D341Med (cell line): Measurements from ENCODE around the gene SBF2.
"Not testable (repeated sequence)": the region's sequence is repeated elsewhere in the genome, so short reads cannot be mapped to it uniquely, and the experiment has no call there.

Experiments used
- DNase-seq: peaks from one replicate; pipeline ENCODE4 v3.0.0; 2012; ENCODE audit warnings: low spot score

SBF2 gene

DNA sequence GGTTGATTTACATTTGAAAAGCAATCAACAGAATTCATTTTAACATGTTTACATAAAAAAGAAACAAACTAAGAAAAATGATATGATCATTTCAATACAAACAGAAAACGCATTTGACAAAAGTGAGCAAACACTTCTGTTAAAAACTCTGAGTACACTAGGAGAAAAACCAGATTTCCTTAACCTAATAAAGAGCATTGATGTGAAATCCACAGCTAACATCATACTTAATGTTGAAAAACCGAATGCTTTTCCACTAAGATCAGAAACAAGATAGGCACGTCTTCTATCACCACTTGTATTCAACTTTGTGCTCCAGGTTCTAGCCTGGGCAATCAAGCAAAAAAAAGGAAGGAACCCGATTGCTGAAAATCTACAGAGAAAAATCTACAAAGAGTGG is 227.6 kb downstream of the SBF2 start:
- no peak for DNase-seq

DNA sequence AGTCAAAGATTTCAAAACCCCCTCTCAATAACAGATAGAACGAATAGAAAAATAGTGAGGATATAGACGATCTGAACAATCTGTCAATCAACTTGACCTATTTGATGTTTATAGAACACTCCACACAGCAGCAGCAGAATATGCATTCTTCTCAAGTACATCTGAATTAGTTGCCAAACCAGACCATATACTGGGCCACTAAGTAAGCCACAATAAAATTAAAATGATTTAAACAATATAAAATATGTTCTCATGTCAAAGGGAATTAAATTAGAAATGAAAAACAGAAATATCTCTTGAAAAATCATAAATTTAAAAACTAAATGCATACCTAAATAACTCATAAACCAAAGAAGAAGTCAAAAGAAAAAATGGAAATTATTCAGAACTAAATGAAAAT is 229.2 kb downstream of the SBF2 start:
- no peak for DNase-seq

DNA sequence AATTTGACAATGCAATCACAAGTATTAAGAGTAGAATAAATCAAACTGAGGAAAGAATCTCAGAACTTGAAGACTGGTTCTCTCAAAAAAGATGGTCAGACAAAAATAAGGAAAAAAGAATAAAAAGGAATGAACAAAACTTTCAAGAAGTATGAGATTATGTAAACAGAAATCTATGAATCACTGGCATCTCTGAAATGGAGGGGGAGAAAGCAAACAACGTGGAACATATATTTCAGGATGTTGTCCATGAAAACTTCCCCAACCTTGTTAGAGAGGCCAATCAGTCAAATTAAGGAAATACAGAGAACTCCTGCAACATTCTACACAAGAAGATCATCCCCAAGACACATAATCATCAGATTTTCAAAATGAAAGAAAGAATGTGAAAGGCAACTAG is 235.7 kb downstream of the SBF2 start:
- DNase-seq = no peak

DNA sequence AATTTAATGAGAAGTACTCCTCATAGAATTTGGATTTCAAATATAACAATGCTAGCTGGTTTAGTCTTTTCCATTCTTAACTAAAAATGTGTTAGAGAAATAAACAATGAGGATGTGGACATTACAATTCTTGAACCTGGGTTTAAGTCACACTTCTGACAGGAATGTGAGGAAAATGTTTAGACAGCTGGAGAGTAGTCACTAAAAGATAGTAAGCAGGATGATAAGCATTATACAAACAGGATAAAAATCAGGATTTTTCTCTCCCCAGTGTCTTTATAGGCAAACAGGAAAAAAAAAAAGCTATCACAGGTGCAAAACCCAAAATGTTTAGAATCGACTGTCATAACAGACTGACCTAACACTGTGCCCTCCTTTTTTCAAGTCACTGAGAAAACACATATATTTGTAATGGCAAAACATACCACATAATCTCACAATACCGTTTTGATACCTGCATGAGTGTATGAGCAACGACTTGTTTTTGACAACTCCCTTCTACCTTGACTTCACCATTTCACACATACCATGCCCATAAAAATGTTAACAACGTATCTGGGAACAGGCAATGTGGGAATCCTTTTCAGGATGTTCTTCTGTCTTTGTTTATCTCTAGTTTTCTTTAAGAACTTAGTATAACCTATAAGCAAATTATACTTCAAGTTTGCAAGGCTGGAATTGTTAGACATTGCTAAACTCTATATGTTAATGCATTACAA is 242.0 kb downstream of the SBF2 start:
- DNase-seq = no peak

DNA sequence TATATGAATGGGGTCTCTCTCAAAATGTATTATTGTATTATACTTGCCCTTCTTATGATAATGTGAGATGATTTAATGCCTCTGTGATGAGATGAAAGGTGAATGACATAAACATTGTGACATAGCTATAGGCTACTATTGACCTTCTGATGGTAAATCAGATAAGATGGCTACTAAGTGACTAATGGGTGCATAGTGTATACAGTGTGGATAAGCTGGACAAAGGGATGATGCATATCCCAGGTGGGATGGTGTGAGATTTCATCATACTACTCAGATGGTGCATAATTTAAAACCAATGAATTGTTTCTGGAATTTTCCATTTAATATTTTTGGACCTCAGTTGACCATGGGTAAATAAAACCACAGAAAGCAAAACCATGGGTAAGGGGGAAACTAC is 243.5 kb downstream of the SBF2 start:
- DNase-seq = no peak

DNA sequence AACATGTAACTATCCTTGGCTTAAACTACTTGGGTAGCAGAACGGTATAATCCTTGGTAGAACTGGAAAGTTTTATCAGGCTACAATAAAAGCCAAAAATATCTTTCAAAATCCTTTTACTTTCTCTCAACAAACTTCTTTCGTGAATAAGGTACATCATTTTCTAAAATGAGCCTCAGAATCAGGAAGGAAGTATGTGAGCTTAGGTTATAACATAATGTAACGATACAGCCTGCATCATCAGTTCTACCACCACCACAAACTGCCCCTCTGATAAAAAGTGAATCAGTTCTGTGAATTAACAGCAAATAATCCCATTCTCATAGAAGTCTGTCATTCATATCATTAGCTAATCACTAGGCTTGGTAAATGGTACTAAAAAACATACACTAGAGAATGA is 244.3 kb downstream of the SBF2 start:
- no peak for DNase-seq

DNA sequence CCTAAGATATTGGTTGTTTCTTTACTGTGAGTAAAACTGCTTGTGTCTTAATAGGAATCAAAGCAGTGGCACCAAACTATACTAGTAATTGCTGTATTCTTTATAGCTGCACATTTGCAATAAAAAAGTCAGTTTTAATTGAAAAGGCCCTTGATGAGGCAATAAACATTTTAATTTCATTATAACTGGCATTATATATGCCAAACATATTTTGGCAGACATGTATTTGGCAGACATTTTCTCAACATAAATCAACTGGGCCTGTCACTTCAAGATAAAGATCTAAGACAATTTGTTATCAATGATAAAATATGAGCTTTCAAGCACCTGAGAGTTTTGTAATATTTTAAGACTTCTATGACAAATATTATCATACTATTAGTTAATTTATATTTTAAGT is 245.7 kb downstream of the SBF2 start:
- no peak for DNase-seq

DNA sequence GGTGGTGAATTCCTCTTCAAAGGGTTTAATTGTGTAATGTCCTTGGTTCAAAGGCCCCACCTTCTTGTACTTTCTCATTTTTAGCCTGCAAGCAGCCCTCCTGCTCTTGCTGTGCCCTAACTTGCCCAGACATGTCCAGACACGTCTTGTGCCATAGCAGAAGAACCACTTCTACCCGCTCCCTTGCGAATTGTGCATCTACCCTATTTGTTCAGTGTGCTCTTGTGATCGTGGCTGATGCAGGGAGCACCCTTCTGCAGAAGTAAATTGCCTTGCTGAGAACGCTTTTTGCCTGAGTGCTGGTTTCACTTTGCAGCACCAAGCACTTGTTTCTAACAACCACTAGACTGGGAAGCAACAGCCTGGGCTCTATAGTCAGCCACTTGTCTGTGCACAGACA is 249.4 kb downstream of the SBF2 start:
- DNase-seq = no peak

DNA sequence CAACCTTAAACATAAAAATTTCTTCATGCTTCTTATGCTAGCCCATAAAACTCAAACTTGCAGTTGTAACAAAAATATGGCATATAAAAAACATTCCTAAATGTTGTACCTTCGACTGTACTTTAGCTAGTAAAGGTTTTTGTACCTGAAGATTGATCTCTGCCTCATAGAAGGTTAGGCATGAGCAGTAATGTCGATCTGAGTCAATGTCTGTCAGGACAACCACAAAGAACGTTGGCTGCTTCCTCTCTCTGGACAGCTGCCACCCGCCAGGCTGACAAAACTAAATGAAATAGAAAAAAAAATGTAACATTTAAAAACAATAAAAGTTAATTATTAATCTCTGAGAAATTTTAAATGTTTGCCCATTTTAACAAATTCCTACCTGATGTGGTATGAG is 251.3 kb downstream of the SBF2 start:
- DNase-seq = no peak

DNA sequence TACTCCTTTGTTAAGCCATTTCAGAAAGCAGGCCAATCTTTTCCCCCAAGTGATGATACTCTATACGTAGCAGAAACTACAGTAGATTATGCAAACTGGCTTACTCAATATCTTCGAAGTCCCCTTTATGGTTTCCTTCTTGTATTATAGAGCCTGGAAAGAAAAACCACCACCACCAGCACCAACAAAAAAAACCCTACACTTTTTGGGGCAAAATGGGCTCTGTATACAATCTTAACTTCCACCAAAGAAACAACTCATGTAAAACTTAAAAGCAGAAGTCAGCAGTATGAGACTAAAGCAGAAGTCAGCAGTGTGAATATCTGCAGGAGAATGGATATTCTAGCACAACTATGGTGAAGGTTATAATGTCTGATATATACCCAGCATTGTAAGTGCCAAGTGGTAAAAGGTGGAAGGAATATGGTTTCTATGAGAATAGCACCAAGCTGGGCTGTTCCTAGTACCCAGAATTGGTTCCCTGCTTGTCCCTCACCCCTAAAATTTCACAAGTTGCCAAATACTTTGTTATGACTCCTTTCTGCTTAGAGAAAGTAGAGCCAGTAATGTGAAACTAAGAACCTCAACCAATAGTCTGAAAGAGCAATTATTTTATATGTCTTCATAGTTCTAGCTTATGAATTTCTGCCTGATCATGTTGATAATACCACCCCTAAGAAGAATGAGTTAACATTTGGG is 252.1 kb downstream of the SBF2 start:
- DNase-seq = no peak

DNA sequence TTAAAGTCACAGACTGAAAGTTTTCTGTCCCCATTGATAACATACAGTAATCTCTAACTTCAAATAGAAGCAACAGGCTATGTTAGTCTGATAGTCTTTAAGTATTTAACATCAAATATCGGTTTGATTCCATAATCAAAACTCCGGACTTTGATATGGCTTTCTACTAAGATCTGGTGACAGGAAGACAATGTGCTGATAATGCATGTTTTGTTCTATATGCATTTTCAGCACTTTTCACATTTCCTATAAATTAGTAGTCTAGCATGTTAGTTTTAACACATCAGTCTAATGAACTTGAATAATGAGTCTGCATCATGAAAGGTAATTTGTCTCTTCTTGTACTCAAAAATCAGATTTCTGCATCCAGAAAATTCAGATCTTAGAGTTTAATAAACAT is 252.7 kb downstream of the SBF2 start:
- no peak for DNase-seq

DNA sequence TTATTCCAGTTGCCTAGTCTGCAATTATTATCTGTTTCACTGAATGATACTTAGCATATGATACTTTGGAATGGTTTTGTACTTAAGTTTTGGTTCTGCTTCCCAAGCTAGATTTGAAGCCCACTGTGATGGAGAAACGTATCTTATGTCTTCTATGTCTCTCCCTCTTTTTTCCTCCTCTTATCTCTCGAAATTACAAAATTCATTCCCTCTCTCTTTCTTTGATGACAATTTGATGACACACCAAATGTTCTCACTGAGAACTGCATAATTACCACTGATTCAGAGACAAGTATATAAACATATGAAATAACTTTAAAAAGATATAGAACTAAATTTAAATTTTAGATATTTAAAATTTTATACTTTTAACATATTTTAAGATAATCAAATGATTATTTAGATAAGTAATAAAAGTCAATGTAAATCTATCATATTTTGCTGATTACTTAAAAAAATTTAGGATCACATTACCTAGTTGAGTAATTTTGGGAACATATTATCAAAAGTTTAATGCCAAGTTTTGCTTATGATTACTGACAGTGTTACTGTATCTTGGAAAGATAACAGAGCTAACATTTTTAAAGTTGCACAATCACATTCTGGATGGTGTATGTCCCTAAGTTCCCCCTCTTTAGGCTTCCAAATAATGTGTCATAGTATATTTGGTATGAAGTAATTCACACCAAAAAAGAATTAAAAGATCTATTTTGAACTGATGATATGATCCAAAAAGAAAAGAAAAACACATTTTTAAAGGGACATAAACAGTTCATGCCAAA is 255.3 kb downstream of the SBF2 start:
- DNase-seq = no peak

DNA sequence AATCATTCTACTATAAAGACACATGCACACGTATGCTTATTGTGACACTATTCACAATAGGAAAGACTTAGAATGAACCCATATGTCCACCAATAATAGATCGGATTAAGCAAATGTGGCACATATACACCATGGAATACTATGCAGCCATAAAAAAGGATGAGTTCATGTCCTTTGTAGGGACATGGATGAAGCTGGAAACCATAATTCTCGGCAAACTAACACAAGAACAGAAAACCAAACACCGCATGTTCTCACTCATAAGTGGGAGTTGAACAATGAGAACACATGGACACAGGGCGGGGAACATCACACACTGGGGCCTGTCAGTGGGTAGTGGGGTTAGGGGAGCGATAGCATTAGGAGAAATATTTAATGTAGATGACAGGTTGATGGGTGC is 258.1 kb downstream of the SBF2 start:
- not testable (repeated sequence) for DNase-seq

DNA sequence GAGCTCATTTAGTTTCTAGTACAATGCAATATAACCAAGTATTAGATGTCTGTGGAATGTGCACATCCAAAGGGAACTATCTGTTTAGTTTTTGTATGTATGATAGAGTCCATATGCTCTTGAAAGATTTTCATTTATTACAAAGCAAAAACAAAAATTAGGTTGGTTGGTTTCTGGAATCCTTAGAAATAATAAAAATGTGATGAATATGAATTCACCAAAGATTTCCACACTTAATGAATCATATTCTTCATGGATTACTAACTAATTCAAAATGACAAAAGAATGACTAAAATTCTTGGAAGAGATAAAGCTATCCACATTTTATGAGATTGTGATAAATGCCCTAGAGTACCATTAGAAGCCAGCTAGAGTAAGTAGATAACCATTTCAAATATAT is 261.1 kb downstream of the SBF2 start:
- DNase-seq = no peak

DNA sequence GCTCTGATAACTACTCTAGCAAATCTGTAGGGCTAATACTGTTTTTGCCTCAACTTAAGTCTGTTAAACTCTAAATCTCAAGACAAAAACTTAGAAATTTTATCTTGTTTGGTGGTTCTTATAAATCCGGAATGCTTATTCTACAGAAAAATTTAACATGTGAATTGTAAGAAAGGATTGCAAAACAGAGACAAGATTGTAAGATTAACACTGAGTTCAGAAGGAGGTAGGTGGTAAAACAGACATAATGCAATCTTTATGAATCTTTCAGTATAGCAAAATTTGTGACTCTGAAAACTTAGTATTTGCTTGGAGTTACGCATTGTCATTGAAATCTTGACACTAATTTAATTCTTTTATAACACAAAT is 263.9 kb downstream of the SBF2 start:
- DNase-seq = no peak

DNA sequence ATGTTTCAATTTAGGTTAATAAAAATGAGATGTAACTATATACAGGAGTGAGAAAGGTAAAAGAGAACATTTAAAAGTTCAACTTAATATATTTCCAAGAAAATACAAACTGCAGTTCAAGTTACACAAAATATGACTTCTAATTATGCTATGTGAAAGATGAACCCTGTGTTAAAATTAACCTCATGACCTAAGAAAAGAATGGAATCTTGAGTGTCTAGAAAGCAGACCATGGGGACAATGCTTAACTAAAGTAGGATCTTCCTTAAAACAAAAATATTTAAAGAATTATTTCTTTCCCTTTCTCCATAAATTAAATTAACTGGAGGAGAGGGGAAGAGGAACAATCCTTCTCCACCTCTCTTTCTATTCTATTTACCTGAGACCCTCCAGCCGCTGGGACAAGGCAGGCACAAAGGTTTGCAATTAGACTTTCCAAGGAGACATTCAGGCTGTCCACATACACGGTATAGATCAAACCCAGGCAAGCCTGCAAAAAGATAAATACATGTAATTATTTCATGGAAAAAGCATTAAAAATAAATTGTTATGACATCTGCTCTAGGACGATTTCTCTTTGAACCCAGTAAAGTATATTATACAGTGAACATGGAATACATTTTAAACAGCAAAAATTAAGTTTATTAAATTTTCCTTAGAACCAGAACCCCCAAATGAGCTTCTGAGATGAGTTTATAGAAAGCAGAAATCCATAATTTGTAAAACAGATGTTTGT is 264.5 kb downstream of the SBF2 start:
- no peak for DNase-seq

DNA sequence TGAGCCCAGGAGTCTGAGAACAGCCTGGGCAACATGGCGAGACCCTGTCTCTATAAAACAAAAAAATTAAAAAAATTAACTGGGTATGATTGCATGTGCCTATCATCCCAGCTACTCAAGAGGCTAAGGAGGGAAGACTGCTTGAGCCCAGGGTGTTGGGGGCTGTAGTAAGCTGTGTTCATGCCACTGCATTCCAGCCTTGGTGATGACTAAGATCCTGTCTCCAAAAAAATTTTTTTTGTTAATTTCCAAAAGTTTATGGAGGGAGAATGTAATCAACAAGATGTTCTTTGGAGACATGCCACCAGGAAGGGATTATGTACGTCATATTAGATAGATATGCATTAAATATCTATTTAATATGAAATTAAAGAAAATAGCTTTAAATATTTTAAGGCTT is 267.5 kb downstream of the SBF2 start:
- DNase-seq = no peak

DNA sequence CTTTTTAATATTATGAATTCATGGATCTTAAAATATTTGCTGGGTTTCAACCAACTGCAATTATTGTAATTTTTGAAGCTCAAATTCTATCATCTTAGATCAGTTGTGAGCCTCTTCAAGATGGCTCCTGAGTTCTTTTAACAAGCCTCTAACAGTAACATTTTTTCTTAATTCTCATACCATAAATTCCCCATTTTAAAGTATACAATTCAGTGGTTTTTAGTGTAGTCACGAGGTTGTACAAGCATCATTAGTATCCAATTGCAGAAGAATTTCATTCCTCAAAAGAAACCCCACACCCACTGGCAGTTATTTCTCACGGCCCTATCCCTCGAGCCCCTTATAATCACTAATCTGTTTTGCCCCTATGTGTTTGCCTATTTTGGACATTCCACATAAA is 270.8 kb downstream of the SBF2 start:
- no peak for DNase-seq

DNA sequence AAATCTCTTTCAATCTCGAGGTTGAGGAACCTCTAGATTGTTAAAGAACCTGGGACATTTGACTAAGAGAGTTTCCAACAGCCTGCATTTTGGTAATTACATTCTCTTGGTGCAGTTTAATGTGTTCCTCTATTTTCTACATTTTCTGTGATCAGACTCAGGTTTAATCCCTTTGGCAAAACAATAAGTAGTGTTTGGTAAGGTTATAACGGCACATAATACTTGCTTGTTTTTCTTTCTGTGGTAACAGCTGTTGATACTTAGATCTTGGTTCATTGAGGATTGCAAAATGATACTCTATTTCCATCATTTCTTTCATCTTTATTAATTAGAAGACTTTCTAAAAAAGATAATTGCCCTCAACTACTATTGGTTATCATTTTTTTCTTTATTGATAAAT is 271.3 kb downstream of the SBF2 start:
- no peak for DNase-seq

DNA sequence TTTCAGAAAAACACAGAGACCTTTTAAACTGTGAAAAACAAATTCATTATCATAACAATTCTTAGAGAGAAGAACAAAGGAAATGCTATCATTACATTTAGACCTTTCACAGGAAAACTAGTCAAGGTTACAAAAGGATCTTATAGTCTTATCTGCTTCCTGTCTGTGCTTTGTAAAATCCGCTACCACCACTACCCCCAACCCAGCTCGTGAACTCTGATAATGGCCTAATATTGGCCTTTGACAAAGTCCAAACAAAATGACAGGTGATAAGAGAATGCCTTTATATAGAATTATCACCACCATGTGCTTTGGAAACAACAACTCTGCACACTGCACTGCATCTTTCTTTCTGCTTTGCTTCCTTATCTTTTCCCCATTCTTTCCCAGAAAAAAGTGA is 272.5 kb downstream of the SBF2 start:
- DNase-seq = no peak

DNA sequence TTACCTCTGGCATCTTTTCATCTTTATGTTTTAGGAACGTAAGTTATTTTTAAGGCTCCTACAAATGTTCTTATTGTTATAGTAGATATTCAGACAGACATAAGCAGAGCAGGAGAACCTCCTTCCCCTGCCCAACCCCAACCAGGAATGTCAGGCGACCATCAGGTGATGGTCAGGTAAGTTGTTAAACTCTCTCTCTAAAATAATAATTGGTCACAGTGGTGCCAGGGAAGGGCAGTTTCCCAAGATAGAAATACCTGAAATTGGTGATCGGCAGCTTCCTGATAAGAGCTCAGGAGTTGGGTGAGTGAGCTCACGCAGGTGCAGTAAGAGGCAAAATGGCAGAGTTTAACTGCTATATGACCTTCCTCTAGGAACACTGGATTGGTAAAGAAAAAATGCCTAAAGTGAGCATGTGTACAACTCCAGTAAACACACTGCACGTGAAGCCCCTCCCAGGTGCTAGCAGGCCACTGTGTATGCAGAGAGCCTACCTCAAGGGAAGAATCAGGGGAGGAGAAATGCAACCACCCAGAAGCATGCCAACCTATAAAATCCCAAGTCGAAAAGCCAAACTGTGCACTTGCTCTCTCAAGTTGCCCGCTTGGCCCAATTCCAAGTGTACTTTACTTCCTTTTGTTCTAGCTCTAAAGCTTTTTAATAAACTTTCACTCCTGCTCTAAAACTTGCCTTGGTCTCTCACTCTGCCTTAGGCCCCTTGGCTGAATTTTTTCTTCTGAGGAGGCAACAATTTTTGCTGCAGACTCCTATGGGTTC is 273.9 kb downstream of the SBF2 start:
- DNase-seq = no peak

DNA sequence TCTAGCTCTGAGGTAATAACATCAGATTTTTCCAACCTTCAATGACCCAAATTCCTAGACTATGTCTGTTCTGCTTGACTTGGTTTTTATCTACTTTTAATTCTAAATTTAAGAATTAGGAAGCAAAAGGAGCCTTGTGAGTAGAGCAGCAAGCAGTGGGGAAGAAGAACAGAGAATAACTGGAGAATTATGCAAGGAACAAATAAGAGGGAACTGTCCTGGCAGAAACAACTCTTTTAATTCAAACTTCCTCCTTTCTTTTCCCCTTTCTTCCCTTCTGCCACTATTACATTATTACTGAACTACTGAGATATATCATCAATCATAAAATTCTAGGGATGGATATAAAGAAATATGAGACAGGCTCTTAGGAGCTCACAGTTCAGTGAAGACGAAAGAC is 276.1 kb downstream of the SBF2 start:
- no peak for DNase-seq
